Measurements from ENCODE around the gene NOTUM.
A peak's percentile ranks its signal among the peaks of the same experiment; 100 is the strongest.

Gene NOTUM

DNA sequence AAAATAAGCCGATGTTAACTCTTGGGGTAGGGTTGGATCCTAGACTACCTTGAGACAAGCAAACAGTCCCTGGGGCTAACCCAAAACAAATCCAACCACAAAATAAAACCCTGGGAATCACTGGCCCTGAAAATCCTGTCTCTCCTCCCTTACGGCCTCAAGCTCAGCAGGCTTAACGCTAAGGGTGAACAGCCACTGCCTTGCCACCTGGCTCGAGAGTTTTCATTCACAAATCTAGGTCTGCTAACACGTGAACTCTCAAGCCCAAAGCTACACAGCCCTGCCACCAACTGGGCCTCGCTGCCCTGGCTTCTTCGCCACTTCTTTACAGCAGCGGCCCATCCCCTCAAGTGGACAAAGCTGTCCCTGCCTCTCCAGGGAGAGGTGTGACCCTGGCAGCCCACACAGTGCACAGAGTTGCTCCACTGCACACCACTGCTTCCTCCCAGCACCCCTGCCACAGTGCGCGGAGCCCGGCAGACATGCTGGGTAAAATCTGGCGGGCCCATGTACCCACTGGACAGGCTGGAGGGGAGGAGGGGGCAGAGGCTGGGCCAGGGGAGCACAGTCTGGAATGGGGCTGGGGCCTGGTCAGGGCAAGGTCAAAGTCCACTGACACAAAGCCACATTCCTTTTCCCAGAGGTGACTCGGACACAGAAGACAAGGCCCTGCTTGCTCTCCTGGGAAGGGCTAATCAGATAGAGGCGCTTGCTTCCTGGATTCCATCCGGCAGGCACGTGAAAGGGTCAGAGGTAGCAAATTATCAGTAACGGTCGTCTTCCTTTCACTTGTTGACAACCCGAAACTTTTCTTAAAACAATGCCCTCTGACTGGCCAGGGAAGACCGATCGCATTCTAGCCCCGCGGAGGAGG is 50.8 kb downstream of the NOTUM start:
- TF ChIP-seq, protein P1, sequence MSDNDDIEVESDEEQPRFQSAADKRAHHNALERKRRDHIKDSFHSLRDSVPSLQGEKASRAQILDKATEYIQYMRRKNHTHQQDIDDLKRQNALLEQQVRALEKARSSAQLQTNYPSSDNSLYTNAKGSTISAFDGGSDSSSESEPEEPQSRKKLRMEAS (IDR thresholded peaks at IDR 0.05), result no peak
- TF ChIP-seq YY1 (IDR thresholded peaks at IDR 0.05; ENCODE audit: low read depth), result no peak
- no peak for TF ChIP-seq RAD21 (IDR thresholded peaks at IDR 0.05; ENCODE audit: low read depth)
- TF ChIP-seq, protein P2, sequence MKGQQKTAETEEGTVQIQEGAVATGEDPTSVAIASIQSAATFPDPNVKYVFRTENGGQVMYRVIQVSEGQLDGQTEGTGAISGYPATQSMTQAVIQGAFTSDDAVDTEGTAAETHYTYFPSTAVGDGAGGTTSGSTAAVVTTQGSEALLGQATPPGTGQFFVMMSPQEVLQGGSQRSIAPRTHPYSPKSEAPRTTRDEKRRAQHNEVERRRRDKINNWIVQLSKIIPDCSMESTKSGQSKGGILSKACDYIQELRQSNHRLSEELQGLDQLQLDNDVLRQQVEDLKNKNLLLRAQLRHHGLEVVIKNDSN (IDR thresholded peaks at IDR 0.05), result no peak
- TF ChIP-seq EGR1 (IDR thresholded peaks at IDR 0.05), result no peak
- no peak for TF ChIP-seq ZBTB7A (IDR thresholded peaks at IDR 0.05; ENCODE audit: low read depth)
- no peak for TF ChIP-seq NFIC (IDR thresholded peaks at IDR 0.05)
- TF ChIP-seq CEBPB (IDR thresholded peaks at IDR 0.05), result no peak
- TF ChIP-seq TEAD4 (IDR thresholded peaks at IDR 0.05), result no peak
- TF ChIP-seq FOXM1 (IDR thresholded peaks at IDR 0.05; ENCODE audit: borderline replicate concordance, low read depth), result no peak

DNA sequence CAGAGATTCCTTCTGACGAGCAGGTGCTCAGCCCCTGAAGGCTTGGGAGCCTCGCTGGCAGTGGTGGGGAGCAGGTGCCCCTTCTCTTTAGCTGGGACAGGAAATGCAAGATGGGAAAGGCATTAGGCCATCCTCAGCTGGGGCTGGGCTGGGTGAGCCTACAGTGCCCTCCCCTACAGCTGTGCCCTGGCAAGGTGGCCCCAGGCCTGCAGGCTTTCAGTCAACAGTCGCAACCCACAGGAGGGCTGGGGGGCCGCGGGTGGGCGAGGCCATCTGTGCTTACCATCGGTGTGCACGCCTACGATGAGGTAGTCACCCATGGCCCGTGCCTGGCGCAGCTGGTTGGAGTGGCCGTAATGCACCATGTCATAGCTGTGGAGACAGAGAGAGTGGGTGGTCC is 51.8 kb downstream of the NOTUM start:
- TF ChIP-seq EGR1 (IDR thresholded peaks at IDR 0.05), result no peak

DNA sequence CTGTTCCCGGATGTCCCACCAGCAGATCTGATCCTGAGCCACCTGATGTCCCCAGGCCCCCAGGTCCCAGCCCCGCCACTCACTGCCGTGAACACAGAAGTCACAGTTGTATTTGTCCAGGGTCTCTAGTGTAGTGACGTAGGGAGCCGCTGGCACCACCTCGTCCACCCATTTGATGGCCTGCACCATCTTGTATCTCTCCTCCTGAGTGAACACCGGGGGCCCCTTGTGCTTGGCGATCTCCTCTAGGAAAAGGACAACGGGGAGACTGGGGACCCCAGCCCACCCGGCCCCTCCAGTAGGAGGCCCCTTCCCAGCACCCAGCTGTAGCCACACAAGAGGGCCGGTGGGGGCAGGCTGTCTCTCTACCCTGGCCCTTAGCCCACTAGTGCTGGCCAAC is 52.2 kb downstream of the NOTUM start:
- TF ChIP-seq, protein P1 (IDR thresholded peaks at IDR 0.05), result no peak
- no peak for TF ChIP-seq YY1 (IDR thresholded peaks at IDR 0.05; ENCODE audit: low read depth)
- TF ChIP-seq NFIC (IDR thresholded peaks at IDR 0.05), result no peak
- no peak for TF ChIP-seq TEAD4 (IDR thresholded peaks at IDR 0.05)
- TF ChIP-seq ZBTB7A (IDR thresholded peaks at IDR 0.05; ENCODE audit: low read depth), result no peak
- TF ChIP-seq, protein P3, sequence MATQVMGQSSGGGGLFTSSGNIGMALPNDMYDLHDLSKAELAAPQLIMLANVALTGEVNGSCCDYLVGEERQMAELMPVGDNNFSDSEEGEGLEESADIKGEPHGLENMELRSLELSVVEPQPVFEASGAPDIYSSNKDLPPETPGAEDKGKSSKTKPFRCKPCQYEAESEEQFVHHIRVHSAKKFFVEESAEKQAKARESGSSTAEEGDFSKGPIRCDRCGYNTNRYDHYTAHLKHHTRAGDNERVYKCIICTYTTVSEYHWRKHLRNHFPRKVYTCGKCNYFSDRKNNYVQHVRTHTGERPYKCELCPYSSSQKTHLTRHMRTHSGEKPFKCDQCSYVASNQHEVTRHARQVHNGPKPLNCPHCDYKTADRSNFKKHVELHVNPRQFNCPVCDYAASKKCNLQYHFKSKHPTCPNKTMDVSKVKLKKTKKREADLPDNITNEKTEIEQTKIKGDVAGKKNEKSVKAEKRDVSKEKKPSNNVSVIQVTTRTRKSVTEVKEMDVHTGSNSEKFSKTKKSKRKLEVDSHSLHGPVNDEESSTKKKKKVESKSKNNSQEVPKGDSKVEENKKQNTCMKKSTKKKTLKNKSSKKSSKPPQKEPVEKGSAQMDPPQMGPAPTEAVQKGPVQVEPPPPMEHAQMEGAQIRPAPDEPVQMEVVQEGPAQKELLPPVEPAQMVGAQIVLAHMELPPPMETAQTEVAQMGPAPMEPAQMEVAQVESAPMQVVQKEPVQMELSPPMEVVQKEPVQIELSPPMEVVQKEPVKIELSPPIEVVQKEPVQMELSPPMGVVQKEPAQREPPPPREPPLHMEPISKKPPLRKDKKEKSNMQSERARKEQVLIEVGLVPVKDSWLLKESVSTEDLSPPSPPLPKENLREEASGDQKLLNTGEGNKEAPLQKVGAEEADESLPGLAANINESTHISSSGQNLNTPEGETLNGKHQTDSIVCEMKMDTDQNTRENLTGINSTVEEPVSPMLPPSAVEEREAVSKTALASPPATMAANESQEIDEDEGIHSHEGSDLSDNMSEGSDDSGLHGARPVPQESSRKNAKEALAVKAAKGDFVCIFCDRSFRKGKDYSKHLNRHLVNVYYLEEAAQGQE (IDR thresholded peaks at IDR 0.05; ENCODE audit: low read depth), result no peak
- TF ChIP-seq CREB1 (IDR thresholded peaks at IDR 0.05; ENCODE audit: low read depth), result no peak
- no peak for TF ChIP-seq TAF1 (IDR thresholded peaks at IDR 0.05; ENCODE audit: low read depth)

DNA sequence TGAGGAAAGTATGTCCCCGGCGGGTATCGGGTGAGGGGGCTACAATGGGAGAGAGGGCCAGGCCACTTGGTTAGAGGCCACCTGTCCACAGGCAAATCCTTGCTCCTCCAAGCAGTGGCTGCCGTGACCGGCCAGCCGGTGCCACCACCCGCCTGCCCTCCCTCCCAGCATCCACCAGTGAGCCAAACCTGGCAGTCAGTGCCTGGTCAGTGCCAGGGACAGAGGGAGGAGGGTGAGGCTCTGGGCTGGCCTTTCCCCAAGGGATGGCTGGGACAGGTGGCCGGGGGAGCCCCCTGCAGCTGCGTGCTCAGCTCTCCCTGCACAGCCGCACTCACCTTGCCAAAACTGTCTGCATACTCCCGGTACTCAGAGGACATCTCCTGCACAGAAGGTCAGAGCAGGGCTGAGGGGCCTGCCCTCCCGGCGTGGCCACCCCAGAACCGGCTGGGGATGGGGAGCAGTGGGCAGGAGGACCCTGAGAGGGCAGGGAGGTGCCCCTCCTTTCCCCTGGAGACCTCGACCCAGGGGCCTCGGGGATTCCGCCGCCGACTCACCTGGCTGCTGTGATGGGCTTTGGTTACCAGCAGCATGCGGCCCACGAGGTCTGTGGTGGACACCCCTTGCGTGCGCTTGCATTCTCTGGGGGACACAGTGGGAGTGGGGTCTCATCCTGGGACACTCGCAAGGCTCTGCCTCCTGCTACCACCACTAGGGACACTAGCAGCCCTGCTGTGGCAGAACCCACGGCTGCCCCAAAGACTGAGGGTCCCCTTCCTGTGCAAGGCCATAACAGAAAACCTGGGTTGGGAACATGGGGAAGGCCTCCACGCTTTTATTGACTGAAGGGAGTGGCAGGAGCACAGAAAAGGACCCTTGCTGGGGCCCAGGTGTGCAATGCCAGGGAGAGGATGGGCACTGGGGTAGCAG is 53.5 kb downstream of the NOTUM start:
- TF ChIP-seq, protein P3 (IDR thresholded peaks at IDR 0.05; ENCODE audit: low read depth), result no peak
- TF ChIP-seq ZBTB7A (IDR thresholded peaks at IDR 0.05; ENCODE audit: low read depth) (no peak), NFIC (IDR thresholded peaks at IDR 0.05) (no peak), EGR1 (IDR thresholded peaks at IDR 0.05) (no peak), TCF12 (IDR thresholded peaks at IDR 0.05; ENCODE audit: low read depth) (no peak), CREB1 (IDR thresholded peaks at IDR 0.05; ENCODE audit: low read depth) (no peak), EP300 (IDR thresholded peaks at IDR 0.05; ENCODE audit: borderline replicate concordance) (no peak), TEAD4 (IDR thresholded peaks at IDR 0.05) (no peak), RAD21 (IDR thresholded peaks at IDR 0.05; ENCODE audit: low read depth) (no peak), CEBPB (IDR thresholded peaks at IDR 0.05) (no peak), YY1 (IDR thresholded peaks at IDR 0.05; ENCODE audit: low read depth) (no peak), TAF1 (IDR thresholded peaks at IDR 0.05; ENCODE audit: low read depth) (no peak), FOXM1 (IDR thresholded peaks at IDR 0.05; ENCODE audit: borderline replicate concordance, low read depth) (no peak)
- TF ChIP-seq, protein P1 (IDR thresholded peaks at IDR 0.05), result no peak
- TF ChIP-seq, protein P2 (IDR thresholded peaks at IDR 0.05), result no peak

DNA sequence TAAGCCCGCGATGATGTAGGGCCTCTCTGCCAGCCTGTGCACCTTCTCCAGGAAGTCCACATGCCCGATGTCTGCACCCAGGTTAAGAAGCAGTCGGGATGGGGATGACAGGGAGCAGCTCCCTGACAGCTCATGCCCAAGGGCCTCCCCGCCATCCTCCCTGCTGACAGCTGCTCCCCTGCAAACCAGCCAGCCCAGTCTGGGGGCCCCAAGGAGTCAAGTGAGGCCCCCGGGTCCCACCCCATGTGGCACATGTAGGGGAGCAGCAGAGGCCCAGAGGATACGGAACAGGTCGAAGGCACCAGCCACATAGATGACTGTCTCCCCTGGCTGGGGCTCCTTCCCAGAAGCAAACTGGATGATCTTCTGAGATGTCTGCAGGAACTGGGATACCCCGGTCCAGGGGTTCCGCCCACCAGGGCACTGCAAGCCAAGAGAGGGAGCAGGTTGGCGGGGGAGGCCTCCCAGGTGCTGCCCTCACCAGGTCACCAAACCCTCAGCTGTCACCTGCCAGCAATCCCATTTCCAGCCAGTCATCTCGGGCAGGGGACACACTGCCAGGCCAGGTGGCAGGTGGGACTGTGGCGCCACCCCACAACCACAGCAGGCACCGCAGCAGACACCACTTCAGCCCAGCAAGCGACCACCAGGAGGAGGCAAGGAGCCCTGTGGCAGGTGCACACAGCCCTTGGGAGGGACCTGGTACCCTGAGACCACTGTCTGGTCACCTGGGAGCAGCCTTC is 54.3 kb downstream of the NOTUM start:
- no peak for TF ChIP-seq CEBPB (IDR thresholded peaks at IDR 0.05)
- peak; percentile 4; the same call in 1 of the 2 replicates for TF ChIP-seq RAD21 (IDR thresholded peaks at IDR 0.05; ENCODE audit: low read depth)
